ENCODE results near the gene INO80E.
A peak's percentile ranks its signal among the peaks of the same experiment; 100 is the strongest.
"Not testable (repeated sequence)": the region's sequence is repeated elsewhere in the genome, so short reads cannot be mapped to it uniquely, and the experiment has no call there.

The INO80E gene

DNA sequence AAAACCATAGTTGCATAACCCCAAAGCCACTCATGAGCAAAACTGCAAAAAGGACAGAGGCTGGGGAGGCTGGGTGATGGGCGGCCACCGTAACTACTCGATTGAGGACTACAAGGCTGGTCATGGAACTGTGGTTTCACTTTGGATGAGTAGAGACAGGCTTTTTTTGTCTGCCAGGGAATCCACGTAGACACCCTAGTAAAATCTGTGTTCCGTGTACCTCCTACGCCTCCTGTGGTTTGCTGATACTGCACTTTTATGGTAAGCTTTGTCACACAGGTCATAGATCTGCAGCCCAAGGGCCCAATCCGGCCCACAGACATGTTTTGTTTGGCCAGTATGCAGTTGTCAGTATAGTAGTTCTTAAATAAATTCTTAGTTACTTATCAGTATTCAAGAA lies 37.2 kb downstream of the INO80E start:
- DNase-seq: no peak

GRCh38 chr16:30040221-30040620 lies 44.2 kb downstream of the INO80E start:
- DNase-seq: no peak

GRCh38 chr16:30040690-30041089 lies 44.6 kb downstream of the INO80E start:
- DNase-seq: not testable (repeated sequence)

GRCh38 chr16:30041841-30042240 lies 45.8 kb downstream of the INO80E start:
- peak; percentile 43 for DNase-seq

GRCh38 chr16:30046178-30046577 lies 50.1 kb downstream of the INO80E start:
- DNase-seq: no peak

DNA sequence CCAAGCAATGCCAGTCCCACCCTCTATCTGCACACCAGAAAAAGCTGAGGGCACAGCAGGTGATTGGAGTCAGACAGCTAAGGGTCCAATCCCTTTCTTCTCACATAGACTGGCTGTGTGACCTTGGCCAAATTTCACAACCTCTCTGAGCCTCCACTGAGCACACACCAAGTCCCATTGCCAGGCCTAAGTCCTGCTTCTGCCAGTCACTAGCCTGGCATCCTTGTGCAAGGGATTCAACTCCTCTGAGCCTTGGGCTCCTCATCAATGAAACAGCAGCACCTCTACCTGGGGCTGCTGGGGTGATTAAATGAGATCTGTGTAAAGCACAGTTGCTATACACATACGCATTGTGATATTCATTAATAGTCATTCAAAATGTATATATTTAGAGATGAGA lies 50.5 kb downstream of the INO80E start:
- DNase-seq: no peak

DNA sequence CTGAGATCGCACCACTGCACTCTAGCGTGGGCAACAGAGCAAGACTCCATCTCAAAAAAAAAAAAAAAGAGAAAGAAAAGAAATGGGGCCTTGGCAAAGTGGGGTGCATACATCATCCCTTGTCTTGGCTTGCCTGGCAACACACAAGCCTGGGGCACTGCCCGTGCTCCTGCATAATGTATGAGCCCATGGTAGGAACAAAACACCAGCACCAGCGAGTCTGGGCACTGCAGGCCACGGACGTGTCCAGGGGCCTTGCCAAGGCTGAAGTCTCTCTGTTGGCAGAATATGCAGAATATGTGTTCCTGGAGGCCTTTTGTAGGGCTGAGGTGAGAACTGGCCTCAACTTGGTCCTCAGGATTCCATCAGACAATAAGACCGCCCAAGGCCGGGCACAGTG lies 53.8 kb downstream of the INO80E start:
- no peak for DNase-seq

- peak; percentile 84 for DNase-seq
These were observed 55.5 kb downstream of the INO80E start for GRCh38 chr16:30051518-30051917.

DNA sequence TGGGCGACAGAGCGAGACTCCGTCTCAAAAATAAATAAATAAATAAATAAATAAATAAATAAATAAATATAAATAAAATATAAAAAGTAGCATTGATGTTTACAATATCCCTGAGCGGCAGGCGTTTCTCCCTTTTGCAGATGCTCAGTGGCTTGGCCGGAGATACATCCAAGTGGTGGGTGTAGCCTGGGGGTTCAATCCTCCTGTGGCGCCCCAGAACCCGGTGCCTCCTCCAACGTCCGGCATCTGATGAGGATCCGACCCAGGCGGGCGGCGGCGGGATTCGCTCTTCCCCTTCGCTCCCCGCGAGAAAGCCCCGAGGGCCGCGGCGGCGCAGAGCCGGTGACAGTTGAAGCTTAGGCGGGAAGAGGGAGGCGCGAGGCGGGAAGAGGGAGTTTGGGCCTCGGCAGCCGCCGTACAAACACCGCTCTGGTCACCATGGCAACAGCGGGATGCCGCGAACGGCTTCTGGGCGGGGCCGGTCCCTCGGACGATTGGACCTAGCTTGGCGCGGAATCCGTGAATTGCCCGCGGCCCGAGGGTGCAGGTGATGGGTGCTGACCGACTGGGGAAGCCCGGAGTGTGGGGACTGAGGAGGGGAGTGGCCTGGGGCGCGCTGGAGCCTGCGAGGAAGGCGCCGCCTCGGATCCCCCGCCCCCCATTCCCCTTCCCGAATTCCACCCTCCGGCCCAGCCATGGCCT lies 56.8 kb downstream of the INO80E start:
- peak; percentile 93 for DNase-seq

DNA sequence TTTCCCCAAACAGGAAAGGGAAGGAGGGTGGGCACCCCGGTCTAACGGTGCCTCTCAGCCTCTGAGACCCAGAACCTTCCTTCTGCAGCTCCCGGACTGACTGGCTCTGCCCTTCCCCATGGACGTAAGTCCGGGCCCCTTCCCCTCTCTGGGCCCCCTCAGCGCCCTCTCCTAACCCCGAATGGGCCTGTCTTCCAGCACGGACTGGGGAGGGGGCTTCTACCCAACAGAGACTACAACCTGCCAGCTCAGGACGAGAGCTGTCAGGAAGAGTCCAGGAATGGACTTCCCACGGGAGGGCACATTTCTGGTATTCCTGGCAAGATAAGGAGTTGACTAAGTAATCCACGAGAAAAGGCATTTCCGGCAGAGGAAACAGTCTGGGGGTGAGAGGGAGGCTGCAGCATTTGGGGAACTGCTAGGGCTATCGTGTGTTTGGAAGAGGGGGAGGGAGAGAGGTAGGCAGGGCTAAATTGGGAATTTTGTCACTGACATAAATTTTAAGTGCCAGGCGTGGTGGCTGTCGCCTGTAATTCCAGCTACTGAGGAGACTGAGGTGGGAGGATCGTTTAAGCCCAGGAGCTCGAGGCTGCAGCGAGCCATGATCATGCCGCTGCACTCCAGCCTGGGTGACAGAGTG lies 57.5 kb downstream of the INO80E start:
- peak; percentile 73 for DNase-seq

GRCh38 chr16:30054451-30054850 lies 58.4 kb downstream of the INO80E start:
- DNase-seq: no peak

DNA sequence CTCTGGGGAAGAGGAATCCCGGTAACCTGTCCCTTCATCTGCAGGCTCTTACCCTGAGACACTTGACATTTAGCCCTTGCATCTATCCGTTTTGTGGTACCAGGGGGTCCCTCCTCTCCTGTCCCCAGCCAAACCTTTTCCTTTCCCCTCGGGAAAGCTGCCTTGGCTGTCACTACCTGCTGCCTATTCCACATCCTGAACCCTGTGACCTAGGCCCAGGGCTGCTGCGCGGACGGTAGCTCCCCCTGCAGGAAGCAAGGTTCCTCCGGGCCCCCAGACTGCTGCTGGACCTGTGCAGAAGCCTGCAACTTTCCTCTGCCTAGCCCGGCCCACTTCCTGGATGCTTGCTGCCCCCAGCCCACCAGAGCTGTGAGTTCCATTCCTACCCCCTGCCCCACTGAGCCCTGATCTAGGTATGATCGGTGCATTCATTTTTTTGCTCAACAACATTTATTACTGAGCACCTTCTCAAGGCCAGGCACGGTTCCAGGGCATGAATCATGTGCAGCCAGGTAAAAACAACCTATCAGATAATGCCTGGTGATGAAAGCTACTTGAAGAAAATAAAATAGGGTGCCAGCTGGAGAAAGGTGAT lies 59.0 kb downstream of the INO80E start:
- no peak for DNase-seq
